HG03139 (cell line): Measurements from ENCODE around the gene TMEM178A.
A peak's percentile ranks its signal among the peaks of the same experiment; 100 is the strongest.

Experiments used
- ATAC-seq: cut with Tn5 transposase; IDR thresholded peaks from one replicate; pipeline ENCODE4 v1.9.1; 2021; ENCODE audit not compliant: unreplicated experiment

Gene TMEM178A

DNA sequence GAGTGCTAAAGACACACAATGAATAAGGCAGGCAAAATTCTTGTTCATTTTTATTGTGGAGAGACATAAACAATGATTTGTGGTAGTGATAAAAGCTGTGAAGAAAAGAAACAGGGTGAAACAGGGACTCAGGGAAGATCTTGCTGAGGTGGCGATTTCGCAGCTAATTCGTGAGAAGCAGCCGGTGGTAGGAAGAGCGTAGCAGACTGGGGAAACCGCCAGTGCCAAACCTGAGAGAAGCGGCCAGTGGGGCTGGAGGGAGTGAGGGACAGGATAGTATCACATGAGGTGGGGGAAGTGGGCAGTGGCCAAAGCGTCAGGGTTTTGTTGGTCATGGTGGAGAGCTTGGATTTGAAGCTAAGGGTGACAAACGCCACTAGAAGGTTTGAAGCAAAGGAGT lies 42.3 kb downstream of the TMEM178A start:
- no peak for ATAC-seq

DNA sequence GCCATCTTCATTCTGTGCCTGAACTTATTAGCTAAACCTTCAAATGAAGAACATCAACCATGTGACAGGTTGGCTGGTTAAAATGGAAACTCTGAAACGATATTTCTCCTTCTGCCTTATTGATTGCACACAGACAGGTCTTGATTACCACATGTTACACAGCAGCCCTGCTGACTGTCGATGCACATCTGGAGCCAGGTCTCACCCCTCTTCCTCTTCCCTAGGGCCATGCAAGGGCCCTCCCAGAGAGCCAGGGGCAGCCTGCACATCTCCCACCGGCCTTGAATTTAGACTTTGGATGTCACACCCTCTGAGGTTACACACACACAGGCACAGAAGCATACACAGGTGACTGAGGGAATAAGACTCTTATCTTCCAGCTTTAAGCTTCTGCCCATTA lies 45.1 kb downstream of the TMEM178A start:
- no peak for ATAC-seq

DNA sequence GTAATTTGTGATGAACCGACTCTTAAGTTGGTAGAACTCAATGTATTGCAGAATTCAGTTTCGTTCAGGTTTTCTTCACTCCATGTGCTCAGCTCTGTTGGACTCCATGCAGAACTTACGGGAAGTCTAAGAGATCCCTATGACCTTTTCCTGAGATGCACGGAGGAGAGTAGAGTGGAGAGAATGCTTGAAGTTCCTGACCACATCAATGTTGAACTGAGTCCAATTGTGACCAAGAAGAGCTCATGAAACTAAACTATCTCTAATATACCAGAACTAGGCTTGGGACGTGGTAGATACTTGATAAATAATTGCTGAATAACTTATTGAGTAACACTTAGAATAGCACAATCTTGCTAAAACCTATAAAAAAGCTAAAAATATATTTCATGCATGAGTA lies 47.2 kb downstream of the TMEM178A start:
- ATAC-seq: no peak

DNA sequence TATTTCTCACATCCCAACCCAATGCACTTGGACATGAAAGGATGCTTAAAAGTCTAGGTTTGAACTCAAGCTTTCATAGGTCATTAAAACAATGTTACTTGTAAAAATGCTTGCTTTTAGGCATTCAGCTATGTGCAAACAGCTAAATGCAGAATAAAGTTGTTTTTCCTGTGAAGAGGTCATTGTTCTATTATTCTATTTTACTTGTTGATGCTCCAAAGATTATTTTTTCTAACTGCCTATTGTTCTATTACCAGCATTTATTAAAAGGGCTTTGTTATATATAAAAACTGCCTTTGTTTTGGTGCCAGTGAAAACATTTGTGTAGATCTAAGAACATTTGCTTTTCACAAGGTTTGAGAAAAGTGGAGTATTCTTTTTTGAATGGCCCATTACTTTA lies 49.4 kb downstream of the TMEM178A start:
- ATAC-seq: no peak

DNA sequence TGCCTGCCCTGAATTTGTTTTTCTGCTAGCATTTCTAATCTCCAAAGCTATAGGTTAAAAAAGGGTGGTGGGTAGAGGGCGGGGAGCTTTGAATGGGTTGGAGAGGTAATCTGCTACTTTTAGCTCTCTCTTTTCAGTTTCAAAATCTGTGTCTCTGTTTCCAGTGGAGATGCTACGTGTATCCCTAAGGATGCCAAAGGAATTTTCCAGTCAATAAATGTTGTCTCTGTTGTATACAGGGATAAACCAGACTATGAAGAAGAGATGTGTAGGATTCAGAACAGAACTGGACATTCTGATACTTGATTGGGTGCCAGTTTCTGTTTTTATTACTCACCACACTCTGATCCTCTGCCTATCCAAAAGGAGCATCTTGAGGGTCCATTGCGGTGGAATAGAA lies 50.1 kb downstream of the TMEM178A start:
- ATAC-seq: no peak

DNA sequence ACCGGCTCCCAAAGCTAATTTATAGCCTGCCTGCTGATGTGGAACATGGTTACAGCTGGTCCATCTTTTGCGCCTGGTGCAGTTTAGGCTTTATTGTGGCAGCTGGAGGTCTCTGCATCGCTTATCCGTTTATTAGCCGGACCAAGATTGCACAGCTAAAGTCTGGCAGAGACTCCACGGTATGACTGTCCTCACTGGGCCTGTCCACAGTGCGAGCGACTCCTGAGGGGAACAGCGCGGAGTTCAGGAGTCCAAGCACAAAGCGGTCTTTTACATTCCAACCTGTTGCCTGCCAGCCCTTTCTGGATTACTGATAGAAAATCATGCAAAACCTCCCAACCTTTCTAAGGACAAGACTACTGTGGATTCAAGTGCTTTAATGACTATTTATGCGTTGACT lies 51.4 kb downstream of the TMEM178A start:
- ATAC-seq: no peak

DNA sequence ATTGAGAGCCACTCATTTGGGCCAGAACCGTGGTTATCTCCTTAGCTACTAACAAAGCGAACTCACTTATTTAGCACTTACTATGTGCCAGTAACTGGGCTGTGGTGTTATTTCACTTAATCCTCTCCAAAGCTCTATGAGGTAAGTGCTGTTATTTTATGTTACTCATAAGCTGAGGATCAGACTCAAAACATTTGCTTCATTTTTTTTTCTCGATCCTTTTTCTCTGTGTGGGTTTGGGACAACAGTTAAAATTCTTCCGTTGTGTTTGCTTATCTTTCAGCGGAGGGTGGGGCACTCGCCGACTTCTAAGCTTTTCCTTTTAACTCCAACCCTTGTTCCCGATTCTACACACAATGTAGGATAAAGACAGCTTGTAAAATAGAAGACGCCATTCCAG lies 52.8 kb downstream of the TMEM178A start:
- no peak for ATAC-seq

DNA sequence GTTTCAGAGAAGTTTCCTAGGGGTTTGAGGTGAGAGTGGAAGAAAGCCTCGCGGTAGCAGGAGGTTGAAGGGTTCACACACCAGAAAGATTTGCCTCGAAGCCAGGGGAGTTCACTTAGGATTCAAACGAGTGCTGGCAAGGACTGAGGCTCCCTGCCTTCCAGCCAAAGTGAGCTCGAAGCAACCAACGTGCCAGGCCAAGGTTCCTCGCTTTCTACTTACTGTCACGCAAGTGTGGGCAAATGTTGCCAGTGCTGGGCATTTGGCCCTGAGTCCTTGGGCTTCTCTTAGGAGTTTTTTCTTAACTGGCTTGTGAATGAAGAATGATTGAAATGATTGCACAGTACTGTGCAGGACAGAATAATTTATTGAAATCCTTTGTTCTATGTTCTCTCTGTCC lies 53.6 kb downstream of the TMEM178A start:
- no peak for ATAC-seq

DNA sequence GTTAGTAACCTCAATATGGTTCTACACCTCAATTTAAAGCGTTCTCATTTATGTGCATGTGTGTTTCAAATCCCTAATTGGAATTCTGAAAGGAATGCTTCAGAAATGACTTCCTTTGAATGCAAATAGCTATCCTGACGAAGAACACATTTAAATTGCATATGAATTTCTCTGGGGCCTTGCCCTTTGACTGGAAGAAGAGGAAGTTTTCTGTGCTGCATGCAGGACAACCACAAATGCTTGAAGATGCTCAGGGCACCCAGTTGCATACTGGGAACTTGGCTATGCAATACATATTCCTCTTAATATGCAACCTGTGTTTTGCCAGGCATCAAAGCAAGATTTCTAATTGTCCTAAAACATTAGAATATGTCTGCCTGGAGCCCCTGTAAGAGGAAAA lies 55.3 kb downstream of the TMEM178A start:
- no peak for ATAC-seq

DNA sequence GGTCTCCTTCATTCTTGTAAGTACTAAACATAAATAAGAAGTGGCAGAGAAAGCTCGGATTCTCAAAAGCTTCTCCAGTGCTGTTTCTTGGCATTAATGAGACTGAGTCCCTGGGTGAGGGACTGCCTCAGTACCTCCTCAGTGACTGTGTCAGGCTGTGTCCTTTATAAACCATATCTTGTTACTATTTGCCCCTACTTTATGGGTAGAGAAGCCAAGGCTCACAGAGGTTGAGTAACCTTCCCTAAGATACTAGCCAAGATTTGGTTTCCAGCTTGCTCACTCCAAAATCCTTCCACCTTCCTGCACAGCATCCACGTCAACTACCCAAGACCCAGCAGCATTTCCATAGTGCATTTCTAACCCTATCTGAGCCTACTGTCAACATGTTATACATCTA lies 57.8 kb downstream of the TMEM178A start:
- no peak for ATAC-seq

DNA sequence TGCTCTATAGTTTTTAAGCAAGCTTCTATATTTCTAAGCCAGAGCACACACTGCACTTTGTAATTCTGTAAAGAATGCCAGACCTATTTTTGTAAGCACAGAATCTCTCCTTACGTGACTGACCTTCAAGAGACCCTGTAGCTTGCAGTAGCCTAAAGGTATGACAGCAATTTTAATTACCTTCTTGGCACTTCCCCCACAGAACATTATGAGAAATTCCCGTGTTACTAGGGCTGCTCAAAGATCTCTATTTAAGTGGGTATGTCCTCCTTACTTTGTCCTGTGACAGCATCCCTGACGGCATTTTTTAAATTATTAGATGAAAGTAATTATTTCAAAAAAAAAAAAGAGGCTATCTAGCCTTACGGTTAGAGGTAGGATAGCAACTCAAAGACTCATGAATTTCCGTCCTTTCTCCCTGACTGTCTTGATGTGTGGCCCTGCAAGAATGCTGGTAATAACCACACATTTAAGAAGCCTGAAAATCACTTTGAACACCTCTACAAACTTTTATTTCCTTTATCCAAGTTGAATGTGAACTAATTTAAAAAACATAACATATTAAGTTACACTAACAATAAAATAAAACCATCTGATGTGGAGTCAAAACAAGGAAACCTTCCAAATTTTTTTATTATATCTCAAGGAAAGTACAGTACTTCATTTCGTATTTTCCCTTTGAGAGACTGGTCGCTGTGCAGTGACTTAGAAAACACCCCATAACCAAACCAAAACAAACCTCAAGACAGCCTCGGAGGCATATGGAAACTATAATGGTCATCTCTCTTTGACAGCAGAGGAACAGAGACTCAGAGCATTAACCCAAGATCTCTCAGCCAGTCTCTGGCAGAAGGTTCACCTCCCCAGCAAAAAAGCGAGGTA lies 58.5 kb downstream of the TMEM178A start:
- no peak for ATAC-seq

DNA sequence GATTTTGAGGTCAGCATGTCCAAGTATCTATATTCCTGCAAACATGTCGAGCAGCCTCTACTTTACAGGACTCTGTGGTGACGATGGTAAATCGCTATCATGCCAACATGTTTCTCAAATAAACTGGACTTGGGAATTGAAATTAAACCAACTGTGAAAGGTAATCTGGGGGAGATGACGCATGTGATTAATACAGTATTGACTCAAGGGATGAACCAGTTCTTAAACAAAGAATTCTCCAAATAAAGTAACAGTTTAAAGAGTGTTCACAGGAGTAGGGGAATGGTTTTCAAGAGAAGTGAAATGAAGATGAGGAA lies 59.1 kb downstream of the TMEM178A start:
- ATAC-seq: no peak

DNA sequence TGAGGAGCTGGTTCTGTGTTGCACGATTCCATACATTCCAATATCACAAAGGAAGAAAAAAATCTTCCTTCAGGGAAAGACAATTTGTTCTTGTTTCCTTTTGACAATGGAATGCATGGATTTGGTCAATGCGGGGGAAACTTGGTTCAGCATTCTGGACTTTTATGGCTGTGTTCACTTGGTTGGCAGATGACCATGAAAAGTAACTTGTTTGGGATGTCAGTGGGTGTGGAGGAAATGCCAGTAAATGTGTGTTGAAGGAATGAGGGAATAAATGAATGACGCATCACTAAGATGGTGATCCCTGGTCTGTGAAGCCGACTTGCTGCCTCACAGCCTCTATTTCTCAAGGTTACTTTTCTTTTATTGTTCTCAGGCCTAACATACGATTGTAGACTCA lies 59.7 kb downstream of the TMEM178A start:
- ATAC-seq: no peak

DNA sequence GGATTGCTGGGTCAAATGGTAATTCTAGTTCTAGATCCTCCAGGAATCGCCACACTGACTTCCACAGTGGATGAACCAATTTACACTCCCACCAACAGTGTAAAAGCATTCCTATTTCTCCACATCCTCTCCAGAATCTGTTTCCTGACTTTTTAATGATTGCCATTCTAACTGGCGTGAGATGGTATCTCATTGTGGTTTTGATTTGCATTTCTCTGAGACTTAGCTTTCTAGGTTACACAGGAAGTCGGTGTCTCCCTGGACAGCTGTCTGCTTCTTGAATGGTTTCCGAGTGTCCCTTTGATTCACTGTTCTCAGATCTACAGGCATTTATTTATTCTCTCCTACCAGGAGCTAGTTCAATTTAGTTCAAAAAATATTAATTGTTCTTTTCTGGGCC lies 62.4 kb downstream of the TMEM178A start:
- ATAC-seq: peak; percentile 64

DNA sequence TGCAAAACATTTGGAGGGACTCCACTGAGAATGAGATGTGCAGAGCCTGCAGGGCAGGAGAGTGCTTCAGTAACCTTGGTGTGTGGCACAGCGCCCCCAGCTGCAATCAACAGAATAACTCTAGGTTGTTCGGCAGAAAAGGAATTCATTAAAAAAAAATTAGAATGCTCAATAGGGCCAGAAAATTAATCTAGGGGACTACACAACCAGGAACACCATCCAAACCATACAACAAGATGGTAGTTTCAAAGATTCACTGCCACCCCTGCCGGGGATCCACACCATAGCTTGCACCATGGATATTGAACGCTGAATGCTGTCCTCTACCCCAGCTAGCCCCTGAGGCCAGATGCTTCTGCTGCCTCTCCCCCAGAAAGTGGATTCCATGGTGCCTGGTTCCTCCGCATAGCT lies 63.2 kb downstream of the TMEM178A start:
- no peak for ATAC-seq

DNA sequence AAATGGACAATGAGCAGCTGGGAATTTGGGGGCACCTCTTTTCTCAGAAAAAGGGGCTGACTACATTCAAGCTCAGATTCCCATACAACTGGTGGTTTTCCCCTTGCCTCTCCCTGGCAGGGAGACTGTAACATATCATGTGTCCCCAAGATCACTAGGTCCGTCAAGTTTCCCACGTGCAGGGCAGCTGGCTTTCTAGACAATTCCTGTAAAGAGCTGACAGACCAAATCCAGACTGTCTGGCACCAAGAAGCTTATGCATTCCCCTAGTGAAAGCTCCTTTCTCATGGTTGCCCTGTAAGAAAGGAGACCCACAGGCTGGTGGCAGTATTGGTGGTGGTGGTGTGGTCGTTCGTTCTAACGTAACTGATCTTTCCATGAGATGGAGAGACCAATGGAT lies 64.6 kb downstream of the TMEM178A start:
- ATAC-seq: no peak

DNA sequence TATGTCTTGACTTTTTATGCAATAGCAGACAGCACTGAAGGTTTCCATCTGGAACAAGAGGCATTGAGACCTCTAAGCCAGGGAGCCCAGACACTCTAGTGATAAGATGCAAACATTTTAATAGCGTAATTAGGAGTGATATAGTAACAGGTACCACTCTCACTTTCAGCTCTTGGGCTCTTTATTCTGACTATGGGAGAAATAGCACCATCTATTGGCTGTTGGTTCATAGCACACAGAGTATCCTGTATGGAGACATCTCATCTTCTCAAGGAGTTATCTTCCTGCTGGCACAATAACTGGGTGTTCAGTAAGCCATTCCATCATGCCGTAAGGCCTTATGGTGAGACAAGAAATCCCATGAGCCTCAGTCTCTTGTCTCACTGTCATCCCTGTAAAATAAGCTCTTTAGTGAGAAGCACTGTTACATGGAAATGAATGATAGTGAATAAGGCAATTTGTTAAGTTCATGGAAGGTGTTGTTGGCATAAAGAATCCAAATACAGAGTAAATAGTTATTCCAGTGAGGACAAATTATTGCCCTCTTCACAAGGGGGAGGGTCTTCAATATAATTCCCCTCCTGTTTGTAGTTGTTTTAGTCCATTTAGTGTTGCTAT lies 65.1 kb downstream of the TMEM178A start:
- peak; percentile 45 for ATAC-seq

DNA sequence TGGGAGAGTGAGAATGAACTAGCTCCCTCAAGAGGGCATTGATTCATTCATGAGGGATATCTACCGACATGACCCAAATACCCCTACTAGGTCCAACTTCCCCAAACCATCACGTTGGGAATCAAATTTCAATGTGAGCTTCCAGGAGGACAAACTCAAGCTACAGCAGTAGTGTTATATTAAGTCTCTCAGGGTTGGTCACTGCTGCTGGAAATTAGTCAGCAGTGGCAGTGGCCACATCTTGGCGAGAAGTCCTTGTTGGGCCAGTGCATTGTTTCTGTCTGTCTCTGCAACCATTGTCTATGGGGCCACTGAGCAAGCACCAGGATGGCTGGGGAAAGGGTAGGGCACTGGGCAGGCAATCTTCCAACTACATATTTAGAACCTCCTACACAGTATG lies 65.8 kb downstream of the TMEM178A start:
- ATAC-seq: no peak

DNA sequence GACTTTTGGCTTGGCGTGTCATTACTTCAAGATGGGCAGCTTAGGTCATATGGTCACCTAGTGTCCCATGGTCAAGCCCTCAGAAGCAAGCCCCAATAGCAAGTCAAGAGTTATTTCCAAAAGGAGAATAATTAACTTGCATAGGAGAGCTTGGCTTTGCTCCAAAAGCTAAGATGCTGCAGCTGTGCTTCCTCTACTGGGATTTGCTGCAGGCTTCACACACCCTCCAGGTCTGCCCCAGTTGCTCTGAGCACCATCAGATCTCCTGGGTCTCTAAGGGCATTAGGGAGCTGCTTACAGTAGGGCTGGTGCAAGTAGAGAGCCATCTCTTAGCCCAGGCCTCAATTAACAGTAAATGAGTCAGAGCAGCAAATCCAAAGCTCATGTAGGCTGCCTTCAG lies 66.8 kb downstream of the TMEM178A start:
- no peak for ATAC-seq

DNA sequence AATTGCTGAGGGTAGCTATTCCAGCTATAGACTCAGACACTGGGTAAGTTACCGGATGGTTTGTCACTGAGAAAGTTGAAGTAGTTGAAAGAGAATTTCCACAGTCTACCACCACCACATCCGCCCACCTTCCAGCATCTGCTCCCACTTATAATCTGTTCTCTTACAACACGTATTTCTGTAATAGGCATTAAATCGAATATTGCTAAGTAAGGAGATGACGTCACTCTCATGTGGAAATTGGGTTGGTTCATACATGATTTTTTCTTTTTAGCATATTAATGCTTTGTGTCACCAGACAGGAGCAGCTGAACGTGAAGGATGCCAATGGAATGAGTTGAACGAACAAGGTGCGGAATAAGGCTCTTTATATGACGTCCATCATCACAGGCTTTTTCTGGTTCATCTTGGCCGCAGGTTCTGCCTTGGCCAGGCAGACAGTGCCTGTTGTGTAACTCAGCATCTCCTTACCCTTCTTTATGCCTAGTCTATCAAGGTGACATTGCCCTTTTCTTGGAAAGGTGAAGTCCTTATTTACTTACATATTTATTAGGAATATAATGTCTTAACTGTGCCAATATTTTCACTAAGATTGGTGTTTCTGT lies 67.5 kb downstream of the TMEM178A start:
- ATAC-seq: no peak

DNA sequence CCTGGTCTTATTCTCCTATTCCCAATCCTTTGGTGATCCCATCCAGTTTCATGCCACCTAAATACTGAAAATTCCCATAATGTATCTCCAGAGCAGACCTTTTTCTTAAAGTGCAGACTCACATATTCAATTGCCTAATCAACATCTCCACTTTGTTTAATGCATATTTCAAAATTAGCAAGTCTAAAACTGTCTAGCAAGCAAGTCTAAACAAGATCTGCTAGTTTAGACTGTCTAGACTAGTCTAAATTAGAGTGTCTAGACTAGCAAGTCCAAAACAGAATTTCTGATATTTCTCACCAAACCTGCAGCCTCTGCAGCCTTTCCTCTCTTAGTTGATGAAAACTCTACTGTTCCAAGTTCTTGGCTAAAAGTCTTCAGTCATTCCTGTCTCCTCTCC lies 68.7 kb downstream of the TMEM178A start:
- ATAC-seq: no peak

DNA sequence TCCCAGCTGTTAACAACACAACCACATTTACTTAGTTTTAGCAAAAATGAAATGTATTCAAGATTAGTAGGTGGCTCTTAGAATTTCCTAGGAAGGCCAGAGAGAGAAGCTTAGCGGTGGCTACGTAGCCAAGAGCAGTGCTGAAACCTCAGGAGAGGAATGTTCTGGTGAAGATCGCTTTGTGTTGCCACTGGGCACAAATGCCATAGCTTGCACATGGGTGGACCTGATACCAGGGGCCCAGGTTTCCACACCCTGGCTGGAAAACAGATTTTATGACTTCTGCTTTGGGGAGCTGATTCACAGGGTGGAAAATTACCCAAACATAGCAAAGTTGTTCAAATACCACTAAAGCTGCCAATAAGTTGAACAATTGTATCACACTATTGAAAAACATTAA lies 69.9 kb downstream of the TMEM178A start:
- no peak for ATAC-seq
